NCI-H2196 treated with DMSO at 0.1 percent for 48 hours (cell line): ENCODE results near the gene MARK4.
"Not testable (repeated sequence)": the region's sequence is repeated elsewhere in the genome, so short reads cannot be mapped to it uniquely, and the experiment has no call there.

ENCODE experiments used
- DNase-seq: peaks from one replicate; lab custom pipeline; 2025; ENCODE audit not compliant: unreplicated experiment; lab: John Stamatoyannopoulos, UW

MARK4 gene

DNA sequence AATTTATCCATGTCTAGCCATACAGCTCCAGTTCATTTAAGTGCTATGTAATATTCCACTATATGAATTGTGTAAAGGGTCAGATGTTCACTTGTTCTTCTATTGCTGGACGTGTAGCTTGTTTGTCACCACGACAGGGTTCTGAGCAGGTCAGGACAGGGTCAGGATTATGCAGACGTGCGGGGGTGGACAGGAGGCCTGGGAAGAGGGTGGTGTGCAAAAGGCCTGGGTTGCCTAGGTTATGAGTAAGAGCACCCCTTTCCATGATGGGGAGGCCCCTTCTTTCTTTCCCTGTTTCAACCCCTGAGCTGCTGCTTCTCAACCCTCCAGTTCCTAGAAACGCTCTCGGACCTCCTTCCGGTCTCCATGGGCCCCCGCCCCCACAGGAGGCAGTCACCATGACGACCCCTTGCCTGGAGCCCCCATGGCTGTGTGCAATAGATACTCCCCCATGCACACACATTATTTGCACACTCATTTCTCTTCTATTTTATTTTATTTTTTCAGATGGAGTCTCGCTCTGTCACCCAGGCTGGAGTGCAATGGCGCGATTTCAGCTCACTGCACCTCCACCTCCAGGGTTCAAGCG lies 7.8 kb upstream of the MARK4 start:
- no peak for DNase-seq

DNA sequence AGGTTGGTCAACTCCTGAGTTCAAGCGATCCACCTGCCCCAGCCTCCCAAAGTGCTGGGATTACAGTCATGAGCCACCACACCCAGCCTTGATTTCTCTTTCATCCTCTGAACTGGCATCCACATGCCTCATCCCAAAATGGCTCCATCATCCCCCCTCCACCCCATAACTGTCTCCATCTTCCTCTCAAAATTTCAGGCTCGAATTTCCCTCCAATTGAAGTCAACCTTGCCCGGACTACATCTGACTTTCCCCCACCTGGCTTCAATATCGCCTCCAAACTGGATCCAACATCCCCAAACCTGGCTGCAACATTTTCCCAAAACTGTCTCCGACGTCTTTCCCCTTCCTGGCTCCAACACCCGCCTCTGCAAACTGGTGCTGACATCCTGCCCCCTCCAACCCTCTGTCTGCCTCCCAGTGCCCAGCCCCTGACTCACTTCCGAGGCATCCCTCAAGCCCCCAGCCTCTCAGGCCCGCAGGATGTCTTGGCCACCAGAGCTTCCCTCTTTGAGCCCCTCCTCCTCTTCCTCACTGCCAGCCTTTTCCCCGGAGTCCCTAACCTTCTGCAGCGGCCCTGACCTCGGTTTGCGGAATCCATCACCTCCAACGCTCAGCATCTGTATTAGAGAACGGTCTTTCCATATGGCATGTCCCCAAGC lies 6.8 kb upstream of the MARK4 start:
- DNase-seq: no peak

DNA sequence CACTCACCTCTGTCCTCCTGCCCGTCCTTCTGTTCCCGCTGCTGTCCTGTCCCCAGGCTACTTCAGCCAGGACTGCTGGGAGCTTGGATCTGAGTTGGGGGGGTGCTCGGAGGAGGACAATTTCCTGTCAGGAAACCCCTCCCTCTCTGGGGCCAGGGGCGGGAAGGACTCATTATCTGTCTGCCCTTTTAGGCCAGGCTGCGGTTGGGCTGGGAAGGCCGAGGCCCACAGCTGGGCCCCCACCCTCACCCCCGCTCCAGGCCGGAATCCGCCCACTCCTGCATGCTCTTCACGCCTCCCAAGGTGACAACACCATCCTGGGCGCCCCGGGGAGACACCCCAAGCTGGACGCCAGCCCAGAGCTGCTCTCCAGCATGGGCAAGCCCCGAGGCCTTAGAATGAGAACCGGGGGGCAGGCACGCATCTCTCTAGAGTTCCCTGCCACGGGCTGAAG lies 5.7 kb upstream of the MARK4 start, which contains the start of gene EXOC3L2:
Gene EXOC3L2 (minus strand): TSS at position 74 of the 454 bp plus-strand sequence. CDS start 6,362 bp downstream, outside the sequence.
- no peak for DNase-seq

DNA sequence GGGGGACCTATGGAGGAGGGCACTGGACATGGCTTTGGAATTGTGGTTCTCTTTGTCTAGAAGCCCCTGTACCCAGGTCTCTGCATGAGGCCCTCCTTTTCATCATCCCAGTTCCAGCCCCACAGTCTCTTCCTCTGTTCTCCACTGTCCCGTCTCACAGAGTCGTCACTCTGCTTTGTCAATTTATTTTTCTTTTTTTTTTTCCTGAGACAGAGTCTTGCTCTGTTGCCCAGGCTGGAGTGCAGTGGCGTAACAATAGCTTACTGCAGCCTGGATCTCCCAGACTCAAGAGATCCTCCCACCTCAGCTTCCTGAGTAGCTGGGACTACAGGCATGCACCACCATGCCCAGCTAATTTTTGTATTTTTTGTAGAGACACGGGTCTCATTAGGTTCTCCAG lies 5.2 kb upstream of the MARK4 start:
- no peak for DNase-seq

DNA sequence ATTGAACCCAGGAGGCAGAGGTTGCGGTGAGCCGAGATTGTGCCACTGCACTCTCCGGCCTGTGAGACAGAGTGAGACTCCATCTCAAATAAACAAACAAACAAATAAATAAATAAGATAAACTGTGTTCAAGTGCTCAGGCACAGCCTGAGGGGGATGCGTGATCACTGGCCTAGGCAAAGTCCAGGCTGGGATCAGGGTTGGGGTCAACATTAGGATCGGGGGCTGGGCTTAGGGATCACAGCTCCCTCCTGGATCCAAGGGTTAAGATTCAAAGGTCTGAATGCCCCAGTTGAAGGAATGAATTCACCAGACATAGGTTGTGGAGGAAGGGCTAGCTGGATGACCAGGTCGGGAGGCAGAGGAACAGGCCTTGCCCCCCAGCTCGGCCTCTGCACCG lies 3.9 kb upstream of the MARK4 start:
- no peak for DNase-seq

DNA sequence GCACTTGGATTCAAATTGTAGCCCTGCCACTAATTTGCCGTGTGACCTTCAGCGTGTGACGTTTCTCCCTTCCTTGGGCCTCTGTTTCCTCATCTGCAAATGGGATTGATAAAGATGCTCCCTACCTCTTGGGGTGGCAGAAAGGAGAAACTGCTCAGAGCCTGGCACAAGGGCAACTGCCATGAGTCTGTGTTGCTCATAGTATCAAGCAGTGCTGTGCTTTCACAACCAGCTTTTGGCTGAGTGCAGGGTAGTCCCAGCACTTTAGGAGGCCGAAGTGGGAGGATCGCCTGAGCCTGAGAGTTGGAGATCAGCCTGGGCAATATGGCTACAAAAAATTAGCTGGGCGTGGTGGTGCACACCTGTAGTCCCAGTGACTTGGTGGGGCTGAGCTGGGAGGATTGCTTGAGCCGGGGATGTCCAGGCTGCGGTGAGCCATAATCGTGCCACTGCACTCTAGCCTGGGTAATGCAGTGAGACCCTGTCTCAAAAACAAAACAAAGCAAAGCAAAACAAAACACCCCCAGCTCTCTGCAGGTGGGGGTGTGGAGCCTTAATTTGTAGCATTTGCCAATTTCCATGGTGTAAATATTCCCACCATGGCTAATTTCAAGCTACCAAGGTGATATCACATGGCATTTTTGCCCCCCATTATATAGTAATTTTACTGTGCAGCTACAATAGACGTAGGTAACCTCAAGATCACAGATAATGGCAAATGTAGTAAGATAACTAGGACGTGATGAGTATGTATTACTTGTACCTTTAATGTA lies 1.6 kb upstream of the MARK4 start:
- DNase-seq: no peak

DNA sequence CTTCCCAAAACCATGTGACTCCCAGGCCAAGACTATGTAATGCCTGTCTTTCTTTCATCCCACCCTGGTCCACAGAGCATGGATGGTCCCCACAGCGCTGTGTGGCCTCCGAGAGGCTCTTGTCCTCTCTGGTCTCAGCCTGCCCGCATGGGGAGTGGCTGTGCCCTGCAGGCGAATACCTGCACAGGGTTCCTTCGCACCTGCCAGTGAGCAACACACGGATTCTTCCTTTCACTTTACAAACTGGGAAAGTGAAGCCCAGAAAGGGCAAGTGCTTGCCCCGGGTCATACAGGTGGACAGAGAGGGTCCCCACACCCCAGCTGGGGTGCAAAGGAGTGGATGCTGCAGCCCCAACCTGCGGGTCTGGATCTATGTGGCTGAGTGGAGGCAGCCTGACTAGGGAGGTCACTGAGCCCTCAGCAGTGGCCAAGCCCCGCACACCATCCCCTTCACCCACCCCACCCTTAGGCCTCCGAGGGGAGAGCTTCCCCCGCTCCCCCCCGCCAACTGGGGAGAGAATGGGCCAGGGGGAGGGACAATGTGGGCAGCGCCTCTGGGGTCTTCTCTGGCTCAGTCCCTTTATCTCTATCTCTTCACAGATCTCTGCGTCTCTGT lies 747 bp upstream of the MARK4 start:
- DNase-seq: no peak

DNA sequence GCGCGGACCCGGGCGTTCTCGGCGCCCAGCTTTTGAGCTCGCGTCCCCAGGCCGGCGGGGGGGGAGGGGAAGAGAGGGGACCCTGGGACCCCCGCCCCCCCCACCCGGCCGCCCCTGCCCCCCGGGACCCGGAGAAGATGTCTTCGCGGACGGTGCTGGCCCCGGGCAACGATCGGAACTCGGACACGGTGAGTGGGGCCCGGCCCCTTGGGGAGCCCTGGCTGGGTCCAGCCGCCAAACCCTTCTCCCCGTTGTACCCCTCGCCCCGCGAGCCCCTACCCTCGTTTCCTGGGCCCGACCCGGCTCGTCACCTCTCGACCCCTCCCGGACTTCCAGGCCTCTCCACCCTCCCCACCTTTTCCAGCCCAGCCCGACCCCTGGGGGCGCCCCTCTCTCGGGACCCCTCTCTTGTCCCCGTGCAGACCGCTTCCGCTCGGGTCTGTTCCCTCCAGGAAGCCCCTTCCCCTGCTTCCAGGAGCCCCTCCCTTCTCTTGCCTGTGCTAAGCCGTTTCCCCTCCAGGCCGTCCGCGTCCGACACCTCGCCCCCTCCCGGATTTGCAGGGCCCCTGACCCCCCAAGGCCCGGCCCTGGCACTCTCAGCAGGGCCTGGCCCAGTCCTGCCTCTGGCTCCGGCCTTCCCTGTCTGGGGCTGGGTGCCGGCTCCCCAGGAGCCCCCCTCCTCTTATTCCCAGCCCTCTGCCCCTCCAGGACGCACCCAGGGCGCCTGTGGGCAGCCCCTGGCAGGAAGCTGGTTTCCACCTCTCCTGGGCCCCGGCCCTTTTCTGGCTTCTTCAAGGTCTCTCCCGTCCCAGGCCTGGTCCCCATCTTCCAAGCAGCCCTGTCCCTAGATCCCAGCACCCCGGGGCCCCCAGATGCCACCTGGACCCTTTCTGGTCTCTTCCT lies 632 bp downstream of the MARK4 start:
- DNase-seq: no peak

DNA sequence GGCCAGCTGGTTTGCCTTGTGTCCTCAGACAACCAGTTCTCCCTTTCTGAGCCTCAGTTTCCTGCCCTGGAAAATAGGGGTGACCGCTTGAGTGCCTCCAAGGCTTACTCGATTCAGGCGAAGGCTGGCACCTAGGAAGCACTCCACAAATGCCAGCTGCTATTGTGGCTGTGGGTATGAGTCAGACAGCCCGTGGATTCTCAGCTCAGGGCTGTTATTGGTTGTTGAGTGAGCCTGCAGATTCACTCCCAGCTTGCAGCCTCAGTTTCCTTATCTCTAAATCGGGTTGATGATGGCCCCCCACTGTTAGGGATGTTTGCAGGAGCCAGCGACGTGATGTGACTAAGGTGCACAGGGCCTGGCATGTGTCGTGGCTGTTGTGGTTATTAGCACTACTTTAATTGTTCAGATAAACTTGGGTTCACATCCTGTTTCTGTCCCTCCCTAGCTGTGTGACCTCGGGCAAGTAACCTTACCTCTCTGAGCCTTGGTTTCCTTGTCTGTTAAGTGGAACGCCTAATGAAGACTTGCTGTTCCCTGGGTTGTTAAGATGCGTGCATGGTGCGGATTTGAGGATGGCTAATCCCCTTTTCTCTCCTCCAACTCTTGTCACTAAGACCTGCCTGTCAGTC lies 2.4 kb downstream of the MARK4 start:
- DNase-seq: no peak

DNA sequence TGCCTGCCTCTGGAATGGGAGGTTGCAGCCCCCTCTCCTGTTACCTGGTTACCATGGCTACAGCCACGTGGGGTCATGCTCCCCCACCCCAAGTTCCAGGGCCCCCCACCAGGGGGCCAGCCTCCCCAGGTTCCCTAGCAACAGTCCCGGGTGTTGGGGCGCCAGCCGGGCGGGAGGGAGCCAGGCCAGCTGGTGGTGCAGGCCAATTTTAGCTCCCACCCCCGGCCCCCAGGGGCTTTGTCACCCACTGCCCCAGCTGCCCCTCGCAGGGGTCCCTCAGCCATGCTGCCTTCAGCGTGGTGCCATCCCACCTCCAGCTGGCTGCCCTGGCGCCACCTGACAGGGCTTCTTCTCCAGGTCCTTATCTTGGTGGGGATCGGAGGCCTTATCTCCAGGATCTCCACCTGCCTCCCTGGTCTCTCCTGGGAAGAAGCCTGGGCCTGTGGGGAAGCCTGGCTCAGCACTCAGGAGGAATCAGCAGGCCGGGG lies 3.0 kb downstream of the MARK4 start:
- no peak for DNase-seq

DNA sequence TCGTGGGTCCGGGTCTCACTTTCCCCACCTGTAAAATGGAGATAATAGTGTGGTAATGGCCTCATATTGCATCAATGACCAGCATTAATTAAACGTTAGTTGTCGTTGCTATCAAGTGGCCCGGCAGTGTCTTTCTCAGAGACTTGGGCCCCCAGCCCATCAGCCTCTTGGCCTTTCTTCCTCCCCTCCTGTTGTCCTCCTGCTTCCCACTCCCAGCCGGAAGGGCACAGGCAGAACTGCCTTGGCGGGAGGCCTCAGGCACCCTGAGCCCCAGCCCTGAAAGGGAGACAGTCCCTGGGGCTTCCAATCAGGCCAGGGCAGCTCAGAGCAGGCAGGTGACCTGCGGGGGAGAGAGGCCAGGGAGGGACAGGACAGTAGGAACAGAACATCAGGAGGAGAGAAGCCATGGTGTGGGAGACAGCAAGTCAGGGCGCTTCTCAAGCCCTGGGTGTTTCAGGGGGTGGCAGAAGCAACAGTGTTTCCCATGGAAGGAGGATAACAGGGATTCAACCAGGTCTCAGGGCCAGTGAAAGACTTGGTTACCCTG lies 4.6 kb downstream of the MARK4 start:
- DNase-seq: no peak

DNA sequence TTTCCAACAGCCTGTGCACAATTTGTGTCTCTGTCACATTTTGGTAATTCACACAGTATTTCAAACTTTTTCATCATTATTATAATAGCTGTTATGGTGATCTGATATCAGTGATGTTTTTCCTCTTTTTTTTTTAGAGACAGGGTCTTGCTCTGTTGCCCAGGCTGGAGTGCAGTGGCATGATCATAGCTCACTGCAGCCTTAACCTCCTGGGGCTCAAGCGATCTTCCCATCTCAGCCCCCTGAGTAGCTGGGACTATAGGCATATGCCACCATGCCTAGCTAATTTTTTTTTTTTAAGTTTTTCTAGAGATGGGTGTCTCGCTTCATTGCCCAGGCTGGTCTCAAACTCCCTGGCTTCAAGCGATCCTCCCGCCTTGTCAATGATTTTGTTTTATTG lies 5.8 kb downstream of the MARK4 start:
- no peak for DNase-seq

DNA sequence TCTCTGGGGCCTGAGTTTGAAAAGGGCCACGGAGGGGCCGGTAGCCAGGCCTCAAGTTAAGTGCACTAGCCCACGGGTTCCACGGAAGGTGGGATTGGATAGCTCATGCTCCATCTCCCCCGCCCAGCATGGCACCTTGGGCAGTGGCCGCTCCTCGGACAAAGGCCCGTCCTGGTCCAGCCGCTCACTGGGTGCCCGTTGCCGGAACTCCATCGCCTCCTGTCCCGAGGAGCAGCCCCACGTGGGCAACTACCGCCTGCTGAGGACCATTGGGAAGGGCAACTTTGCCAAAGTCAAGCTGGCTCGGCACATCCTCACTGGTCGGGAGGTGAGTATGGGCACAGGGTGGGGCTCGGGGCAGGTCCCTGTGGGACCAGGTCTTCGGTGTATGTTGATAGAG lies 7.8 kb downstream of the MARK4 start:
- no peak for DNase-seq

DNA sequence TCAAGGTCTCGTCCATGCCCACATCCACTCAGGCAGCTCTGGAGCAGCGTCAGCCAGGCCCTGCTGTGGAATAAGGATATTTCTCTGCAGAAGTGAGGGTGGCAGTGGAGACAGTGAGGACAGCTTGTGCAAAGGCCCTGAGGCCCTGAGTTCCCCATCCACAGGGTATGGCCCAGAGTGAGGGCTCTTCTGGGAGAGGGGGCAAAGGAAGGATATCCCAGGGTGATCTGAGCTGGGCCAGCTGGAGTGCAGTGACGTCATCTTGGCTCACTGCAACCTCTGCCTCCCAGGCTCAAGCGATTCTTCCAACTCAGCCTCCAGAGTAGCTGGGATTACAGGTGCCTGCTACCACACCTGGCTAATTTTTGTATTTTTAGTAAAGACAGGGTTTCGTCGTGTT lies 11.5 kb downstream of the MARK4 start:
- DNase-seq: no peak

DNA sequence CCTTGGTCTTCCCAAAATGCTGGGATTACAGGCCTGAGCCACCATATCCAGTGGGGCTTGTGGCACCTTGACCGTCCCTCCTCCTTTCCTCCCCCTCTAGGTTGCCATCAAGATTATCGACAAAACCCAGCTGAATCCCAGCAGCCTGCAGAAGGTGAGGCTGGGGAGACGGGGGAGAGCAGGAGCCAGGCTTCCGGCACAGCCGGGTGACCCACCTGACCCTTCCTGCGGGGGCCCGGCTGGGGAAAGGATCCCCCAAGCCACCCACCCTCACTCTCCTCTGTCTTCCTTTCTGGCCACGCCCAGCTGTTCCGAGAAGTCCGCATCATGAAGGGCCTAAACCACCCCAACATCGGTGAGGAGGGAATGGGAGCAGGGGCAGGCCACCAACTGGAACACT lies 11.9 kb downstream of the MARK4 start:
- DNase-seq: no peak

DNA sequence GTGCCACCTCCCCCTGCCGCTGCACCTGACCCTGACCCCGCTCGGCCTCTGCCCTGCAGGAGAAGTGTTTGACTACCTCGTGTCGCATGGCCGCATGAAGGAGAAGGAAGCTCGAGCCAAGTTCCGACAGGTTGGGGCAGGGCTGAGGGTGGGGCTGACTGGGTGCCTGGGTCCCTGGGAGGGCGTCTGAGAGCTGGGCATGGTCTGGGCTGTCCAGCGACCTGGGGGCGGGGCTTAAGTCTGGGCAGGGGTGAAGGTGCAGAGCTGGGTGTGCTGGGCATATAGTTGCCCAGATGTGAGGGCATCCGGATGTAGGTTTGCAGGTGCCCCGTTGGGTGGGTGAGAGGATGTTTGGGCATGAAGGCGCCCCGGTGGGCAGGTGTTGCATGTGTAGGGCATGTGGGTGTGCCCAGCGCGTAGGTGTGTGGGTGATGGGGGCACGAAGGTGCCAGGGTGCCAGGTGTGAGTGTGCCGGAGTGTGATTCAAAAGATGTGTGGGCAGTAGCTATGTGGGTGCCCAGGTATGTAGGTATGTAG lies 13.8 kb downstream of the MARK4 start:
- DNase-seq: no peak

DNA sequence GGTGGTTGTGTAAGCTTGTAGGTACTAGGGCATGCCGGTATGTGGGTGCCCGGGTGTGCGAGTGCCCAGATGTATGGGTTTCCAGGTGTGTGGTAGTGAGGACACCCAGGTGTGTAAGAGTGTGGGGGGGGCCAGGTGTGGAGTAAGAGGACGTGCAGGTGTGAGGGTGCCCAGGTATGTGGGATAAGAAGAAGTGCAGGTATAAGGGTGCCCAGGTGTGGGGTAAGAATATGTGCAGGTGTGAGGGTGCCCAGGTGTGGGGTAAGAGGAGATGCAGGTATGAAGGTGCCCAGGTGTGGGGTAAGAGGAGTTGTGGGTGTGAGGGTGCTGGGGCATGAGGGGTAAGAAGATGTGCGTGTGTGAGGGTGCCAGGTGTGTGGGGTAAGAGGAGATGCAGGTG lies 14.3 kb downstream of the MARK4 start:
- no peak for DNase-seq

DNA sequence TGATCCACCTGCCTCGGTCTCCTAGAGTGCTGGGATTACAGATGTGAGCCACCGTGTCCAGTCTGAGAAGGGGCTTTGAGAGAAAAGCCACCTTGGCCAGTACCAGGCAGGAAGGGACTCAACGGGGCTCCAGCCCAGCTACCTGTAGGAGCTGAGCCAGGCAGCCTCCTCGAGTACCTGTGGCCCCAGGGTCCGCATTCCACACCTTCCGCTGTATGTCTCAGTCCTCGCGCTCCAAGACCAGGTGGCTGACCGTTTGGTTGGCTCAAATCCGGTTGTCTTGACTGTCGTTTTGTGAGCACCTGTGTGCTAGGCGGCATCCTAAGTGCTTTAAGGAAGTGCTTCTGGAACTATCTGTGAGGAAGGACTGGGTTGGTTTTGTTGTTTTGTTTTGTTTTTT lies 16.2 kb downstream of the MARK4 start:
- DNase-seq: no peak

DNA sequence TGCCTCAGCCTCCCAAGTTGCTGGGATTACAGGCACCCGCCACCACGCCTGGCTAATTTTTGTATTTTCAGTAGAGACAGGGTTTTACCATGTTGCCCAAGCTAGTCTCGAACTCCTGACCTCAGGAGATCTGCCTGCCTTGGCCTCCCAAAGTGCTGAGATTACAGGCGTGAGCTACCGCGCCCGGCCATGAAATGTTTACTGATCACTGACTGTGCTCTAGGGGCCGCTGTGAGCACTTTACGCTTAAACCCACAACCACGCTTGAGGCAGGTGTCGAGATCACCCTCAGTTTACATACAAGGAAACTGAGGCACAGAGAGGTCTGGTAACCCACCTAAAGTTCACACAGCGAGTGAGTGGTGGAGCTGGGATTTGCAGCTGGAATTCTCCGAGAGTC lies 18.9 kb downstream of the MARK4 start:
- not testable (repeated sequence) for DNase-seq
